ENCODE data around the gene ZNF19. TPM values are rescaled to one million over a fixed set of nuclear protein-coding genes. Genes with fewer than 3 reads are reported as not detected.

Gene ZNF19
- total and polyA plus RNA-seq, 11 donors: 0.40 to 2.7 (median 1.7) TPM

DNA sequence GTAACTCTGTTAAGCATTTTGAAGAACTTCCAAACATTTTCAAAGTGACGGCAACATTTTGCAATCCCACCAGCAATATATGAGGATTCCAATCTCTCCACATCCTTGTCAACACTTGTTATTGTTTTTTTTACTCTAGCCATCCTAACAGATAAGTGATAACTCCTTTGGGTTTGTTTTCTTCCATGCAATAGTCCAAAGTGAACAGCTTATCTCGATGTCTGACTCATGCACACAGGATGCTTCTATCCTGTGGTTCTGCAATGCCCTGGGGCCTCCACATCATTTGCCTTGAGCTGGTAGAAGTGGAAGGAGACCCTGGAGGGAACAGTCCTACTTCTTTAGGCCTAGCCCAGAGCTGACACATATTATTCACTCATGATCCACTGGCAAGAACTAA, 60.2 kb downstream of the ZNF19 start:
- Histone ChIP-seq H3K36me3 (no peaks in the 10 kb centered on the region), H3K4me3 (no peak overlapping the region), H3K27me3 (peaks cover 4 to 61% (median 23%) of the 10 kb centered on the region in 9 donors), H3K9me3 (peaks cover 0 to 9% (median 2%) of the 10 kb centered on the region in 12 donors), H3K4me1 (peaks cover 0 to 8% (median 0%) of the 10 kb centered on the region in 12 donors), H3K27ac (no peak overlapping the region)
- 70 to 80% (median 74%) methylated on average over 2 of the region's 2 CpGs for WGBS, 4 donors
- no peak for DNase-seq
- TF ChIP-seq POLR2A (IDR thresholded peaks at IDR 0.05): no peak
- TF ChIP-seq, protein P1, sequence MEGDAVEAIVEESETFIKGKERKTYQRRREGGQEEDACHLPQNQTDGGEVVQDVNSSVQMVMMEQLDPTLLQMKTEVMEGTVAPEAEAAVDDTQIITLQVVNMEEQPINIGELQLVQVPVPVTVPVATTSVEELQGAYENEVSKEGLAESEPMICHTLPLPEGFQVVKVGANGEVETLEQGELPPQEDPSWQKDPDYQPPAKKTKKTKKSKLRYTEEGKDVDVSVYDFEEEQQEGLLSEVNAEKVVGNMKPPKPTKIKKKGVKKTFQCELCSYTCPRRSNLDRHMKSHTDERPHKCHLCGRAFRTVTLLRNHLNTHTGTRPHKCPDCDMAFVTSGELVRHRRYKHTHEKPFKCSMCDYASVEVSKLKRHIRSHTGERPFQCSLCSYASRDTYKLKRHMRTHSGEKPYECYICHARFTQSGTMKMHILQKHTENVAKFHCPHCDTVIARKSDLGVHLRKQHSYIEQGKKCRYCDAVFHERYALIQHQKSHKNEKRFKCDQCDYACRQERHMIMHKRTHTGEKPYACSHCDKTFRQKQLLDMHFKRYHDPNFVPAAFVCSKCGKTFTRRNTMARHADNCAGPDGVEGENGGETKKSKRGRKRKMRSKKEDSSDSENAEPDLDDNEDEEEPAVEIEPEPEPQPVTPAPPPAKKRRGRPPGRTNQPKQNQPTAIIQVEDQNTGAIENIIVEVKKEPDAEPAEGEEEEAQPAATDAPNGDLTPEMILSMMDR (IDR thresholded peaks at IDR 0.05): no peak
- intact Hi-C loops (cut with DNase I): loop anchor here in 1 of 10 donors (10.0 kb wide), 1 partner anchor 186 kb away; no protein-coding TSS in a partner anchor
- no peak for ATAC-seq

DNA sequence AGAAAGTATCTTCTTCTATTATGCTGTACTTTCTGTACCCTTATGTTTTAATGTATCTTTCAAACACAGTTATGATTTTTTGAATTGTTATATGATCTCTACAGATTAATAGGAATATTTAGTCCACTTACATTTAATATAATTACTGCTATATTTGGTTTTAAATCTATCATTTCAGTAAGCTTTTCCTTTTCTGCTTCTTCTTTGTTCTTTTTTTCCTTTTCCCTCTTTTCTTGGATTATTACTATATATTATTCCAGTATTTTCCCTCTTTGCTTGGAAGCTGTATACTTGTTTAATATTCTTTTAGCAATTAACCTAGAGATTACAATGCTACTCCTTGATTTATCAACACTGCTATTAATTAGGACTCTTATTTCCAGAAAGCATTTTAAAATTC, 60.7 kb downstream of the ZNF19 start:
- ATAC-seq (no peak), DNase-seq (no peak)
- Histone ChIP-seq H3K27me3 (peaks cover 4 to 66% (median 24%) of the 10 kb centered on the region in 9 donors), H3K4me1 (peaks cover 0 to 8% (median 0%) of the 10 kb centered on the region in 12 donors), H3K9me3 (peaks cover 0 to 9% (median 2%) of the 10 kb centered on the region in 12 donors), H3K27ac (no peak overlapping the region), H3K4me3 (no peak overlapping the region), H3K36me3 (no peaks in the 10 kb centered on the region)
- intact Hi-C loops (cut with DNase I): loop anchor here in 1 of 10 donors (10.0 kb wide), 1 partner anchor 186 kb away; no protein-coding TSS in a partner anchor
- TF ChIP-seq POLR2A (IDR thresholded peaks at IDR 0.05): no peak
- TF ChIP-seq, protein P1 (IDR thresholded peaks at IDR 0.05): no peak

DNA sequence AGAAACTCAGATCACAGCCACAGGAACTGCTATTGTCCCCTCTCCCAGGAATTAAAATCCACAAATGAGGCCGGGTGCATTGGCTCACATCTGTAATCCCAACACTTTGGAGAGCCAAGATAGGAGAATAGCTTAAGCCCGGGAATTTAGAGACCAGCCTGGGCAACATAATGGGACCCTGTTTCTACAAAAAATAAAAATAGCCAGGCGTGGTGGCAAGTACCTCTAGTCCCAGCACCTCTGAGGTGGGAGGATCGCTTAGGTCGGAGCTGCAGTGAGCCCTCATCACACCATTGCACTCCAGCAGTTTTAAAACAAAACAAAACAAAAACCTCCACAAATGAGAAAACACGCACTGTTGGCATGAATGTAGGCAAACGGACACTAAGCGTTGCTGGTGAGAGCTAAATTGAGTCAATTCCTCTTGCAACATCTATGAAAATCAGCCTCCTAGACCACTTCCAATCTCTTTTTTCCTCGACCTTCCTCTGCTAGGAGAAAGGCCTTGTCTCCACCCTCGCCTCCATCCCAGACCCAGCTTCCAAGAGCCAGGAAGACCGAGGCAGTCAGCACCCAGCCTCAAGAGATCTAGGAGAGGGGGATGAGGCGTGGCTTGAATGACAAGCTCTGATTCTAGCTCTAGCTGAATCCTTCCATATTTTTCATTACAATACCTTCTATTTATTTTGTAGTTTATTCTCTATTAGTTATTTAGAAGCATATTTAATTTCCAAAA, 62.1 kb downstream of the ZNF19 start:
- TF ChIP-seq, protein P1 (IDR thresholded peaks at IDR 0.05): no peak
- no peak for TF ChIP-seq POLR2A (IDR thresholded peaks at IDR 0.05)
- no peak for DNase-seq
- ATAC-seq: no peak
- Histone ChIP-seq H3K36me3 (no peaks in the 10 kb centered on the region), H3K4me3 (no peak overlapping the region), H3K4me1 (peaks cover 0 to 8% (median 0%) of the 10 kb centered on the region in 12 donors), H3K27me3 (peaks cover 4 to 74% (median 26%) of the 10 kb centered on the region in 9 donors), H3K27ac (no peak overlapping the region), H3K9me3 (peaks cover 0 to 9% (median 2%) of the 10 kb centered on the region in 12 donors)
- 58 to 65% (median 60%) methylated on average over 12 of the region's 12 CpGs for WGBS, 4 donors
- intact Hi-C loops (cut with DNase I): loop anchor here in 1 of 10 donors (10.0 kb wide), 1 partner anchor 188 kb away; no protein-coding TSS in a partner anchor

DNA sequence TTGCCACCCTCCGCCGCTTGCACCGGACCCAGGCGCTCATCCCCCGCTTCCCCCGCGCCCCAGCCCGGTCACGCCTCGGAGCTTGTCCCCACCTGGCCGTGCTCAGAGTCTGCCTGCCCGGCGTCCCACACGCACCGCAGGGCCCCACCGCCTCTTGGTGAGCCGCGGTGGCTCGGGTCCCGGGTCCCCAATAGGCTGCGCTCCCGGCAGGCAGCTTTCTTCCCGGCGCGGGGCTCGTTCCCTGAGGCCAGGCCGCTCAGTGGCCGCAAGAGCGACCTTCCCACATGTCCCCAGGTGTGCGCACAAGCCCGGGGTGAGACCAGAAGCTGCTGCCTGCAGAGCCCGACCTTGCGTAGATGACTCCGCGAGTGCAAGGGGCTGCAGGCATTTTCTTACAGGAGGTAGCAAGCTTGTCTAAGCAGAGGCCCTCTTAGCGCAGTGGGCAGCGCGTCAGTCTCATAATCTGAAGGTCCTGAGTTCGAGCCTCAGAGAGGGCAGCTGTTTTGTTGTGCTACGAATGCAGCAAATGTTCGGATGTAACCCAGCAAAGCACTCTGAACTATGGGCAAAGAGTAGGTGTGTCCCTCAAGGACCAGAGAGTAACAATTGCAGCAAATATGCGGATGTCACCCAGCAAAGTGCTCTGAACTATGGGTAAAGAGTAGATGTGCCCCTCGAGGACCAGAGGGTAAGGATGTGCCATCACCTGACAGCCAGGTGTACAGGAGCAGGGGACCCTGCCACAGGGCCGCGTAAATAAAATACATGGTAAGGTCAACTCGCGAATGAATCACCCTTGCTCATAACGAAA, 62.9 kb downstream of the ZNF19 start:
- Histone ChIP-seq H3K27ac (no peak overlapping the region), H3K27me3 (peaks cover 4 to 68% (median 20%) of the 10 kb centered on the region in 9 donors), H3K4me1 (peaks cover 0 to 8% (median 0%) of the 10 kb centered on the region in 12 donors), H3K9me3 (peaks cover 0 to 9% (median 2%) of the 10 kb centered on the region in 12 donors), H3K4me3 (no peak overlapping the region), H3K36me3 (no peaks in the 10 kb centered on the region)
- intact Hi-C loops (cut with DNase I): loop anchor here in 1 of 10 donors (10.0 kb wide), 1 partner anchor 189 kb away; no protein-coding TSS in a partner anchor
- ATAC-seq (peak in 1 of 4 donors; percentile 40), DNase-seq (no peak)
- TF ChIP-seq, protein P1 (IDR thresholded peaks at IDR 0.05): no peak
- no peak for TF ChIP-seq POLR2A (IDR thresholded peaks at IDR 0.05)
- 1 to 4% (median 2%) methylated on average over 19 to 48 of the region's 48 CpGs for WGBS, 4 donors
